Measurements from ENCODE around the gene S1PR1.
"Not testable (repeated sequence)": the region's sequence is repeated elsewhere in the genome, so short reads cannot be mapped to it uniquely, and the experiment has no call there.

Gene S1PR1

DNA sequence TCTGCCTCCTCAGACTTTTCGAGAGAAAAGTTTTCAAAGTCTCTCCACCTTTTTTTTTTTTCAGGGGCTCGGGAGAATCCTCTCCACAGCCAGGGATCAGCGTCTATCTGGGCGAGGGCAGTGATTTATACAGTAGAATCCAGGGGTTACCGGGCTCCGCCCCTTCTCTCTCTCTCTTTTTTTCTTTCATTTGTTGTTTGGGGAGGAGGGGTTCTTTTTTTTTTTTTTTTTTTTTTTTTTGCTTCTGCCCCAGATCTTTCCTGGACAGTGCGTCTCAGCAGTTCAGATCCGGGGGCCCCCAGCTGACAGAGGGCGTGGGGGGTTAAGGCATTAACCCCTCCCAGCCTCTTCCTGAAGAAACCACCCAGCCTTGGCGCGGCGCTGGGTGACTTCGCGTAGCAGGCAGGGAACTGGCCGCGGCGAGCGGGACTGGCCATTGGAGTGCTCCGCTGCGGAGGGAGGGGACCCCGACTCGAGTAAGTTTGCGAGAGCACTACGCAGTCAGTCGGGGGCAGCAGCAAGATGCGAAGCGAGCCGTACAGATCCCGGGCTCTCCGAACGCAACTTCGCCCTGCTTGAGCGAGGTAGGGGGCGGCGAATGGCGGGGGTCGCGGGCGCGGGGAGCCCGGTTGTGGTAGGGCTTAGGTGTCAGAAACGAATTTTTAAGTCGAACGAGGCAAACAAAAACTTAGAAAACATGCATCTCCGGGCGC is at the start of gene S1PR1:
Gene S1PR1, plus strand, starts transcription at position 504 of the 713 bp plus-strand sequence. CDS start 1,966 bp downstream, outside the sequence.
- in situ Hi-C loops (cut with MboI; ENCODE audit: low sequenced_read_pairs, unreplicated experiment), result loop anchor here (10.0 kb wide), 1 partner anchor 102 kb away; no protein-coding TSS in a partner anchor
- peak; percentile 57 for DNase-seq (ENCODE audit: low spot score)
- TF ChIP-seq, protein P1, sequence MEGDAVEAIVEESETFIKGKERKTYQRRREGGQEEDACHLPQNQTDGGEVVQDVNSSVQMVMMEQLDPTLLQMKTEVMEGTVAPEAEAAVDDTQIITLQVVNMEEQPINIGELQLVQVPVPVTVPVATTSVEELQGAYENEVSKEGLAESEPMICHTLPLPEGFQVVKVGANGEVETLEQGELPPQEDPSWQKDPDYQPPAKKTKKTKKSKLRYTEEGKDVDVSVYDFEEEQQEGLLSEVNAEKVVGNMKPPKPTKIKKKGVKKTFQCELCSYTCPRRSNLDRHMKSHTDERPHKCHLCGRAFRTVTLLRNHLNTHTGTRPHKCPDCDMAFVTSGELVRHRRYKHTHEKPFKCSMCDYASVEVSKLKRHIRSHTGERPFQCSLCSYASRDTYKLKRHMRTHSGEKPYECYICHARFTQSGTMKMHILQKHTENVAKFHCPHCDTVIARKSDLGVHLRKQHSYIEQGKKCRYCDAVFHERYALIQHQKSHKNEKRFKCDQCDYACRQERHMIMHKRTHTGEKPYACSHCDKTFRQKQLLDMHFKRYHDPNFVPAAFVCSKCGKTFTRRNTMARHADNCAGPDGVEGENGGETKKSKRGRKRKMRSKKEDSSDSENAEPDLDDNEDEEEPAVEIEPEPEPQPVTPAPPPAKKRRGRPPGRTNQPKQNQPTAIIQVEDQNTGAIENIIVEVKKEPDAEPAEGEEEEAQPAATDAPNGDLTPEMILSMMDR (IDR thresholded peaks at IDR 0.05; ENCODE audit: borderline replicate concordance, control extremely low read depth, extremely low read depth, insufficient read depth, missing control alignments), result no peak

DNA sequence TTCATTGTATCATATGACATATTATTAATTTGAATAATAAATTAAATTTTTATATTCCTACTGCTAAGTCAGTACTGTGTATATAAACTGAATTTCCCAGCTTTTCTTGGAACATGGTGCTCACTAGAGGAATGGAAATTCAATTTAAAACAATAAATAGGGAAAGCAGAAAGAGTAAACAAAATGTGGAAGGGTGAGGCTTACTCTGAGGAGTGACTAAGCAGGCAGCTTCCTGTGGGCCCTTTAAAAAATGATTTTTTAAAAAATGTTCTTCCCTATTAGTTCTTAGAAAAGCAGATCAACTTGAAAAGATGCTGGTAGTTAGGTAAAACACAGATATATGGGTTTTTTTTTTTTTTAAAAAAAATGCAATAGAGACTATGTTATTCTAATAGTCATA is 49.5 kb upstream of the S1PR1 start:
- TF ChIP-seq, protein P1 (IDR thresholded peaks at IDR 0.05; ENCODE audit: borderline replicate concordance, control extremely low read depth, extremely low read depth, insufficient read depth, missing control alignments), result no peak
- in situ Hi-C loops (cut with MboI; ENCODE audit: low sequenced_read_pairs, unreplicated experiment), result no loop called here
- no peak for DNase-seq (ENCODE audit: low spot score)

DNA sequence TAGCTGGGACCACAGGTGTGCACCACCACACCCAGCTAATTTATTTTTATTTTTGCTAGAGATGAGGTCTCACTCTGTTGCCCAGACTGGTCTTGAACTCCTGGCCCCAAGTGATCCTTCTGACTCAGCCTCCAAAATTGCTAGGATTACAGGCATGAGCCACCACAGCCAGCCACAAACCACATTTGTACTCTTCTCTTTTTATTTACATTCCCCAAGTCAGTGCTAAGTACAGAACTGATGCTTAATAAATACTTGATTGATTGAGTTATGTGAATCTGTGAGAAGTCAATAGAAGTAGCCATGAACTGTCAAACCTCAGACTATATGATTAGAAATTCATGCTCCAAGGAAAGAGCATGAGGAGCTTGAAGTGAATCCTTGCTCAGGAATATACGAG is 48.5 kb upstream of the S1PR1 start:
- TF ChIP-seq, protein P1 (IDR thresholded peaks at IDR 0.05; ENCODE audit: borderline replicate concordance, control extremely low read depth, extremely low read depth, insufficient read depth, missing control alignments), result no peak
- in situ Hi-C loops (cut with MboI; ENCODE audit: low sequenced_read_pairs, unreplicated experiment), result no loop called here
- DNase-seq (ENCODE audit: low spot score), result no peak

DNA sequence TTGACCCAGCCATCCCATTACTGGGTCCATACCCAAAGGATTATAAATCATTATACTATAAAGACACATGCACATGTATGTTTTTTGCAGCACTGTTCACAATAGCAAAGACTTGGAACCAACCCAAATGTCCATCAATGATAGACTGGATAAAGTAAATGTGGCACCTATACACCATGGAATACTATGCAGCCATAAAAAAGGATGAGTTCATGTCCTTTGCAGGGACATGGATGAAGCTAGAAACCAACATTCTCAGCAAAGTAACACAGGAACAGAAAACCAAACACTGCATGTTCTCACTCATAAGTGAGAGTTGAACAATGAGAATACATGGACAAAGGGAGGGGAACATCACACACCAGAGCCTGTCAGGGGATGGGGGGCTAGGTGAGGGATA is 47.9 kb upstream of the S1PR1 start:
- in situ Hi-C loops (cut with MboI; ENCODE audit: low sequenced_read_pairs, unreplicated experiment); DNase-seq (ENCODE audit: low spot score): not testable (repeated sequence)

DNA sequence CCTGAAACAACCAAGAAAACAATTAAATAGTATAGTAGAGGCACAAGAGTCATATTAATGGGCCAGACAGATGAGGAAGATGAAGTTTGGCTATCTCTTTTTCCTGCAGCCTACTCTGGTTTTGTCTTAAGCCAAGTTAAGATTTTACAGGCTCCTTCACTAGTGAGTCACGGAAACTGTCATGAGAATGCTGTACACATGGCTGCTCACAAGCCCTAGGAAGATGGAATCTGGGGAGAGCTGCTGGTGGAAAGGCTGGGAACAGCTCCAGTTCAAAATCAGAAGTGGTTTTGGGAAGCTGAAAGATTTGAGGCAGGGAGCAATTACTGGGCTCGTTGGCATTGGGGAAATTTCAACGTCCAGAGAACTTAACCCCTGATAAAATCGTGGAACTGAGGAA is 46.4 kb upstream of the S1PR1 start:
- TF ChIP-seq, protein P1 (IDR thresholded peaks at IDR 0.05; ENCODE audit: borderline replicate concordance, control extremely low read depth, extremely low read depth, insufficient read depth, missing control alignments), result no peak
- in situ Hi-C loops (cut with MboI; ENCODE audit: low sequenced_read_pairs, unreplicated experiment), result no loop called here
- no peak for DNase-seq (ENCODE audit: low spot score)

DNA sequence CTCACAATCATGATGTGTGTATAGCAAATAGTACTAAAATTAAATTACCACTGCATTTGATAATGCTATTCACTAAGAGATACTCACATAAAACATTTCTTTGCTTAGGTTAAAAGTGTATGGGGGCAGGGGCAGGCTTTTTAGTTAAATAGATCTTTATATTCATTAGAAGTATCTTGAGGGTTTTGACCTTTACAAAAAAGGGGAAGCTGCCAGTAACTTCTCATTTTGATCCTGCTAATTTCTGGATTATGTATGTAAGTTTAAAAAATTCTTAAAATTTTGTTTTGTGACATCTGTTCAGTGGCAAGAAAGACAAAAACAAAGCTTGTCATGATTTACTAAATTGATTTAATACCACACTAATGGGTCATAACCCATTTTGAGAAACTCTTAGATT is 45.8 kb upstream of the S1PR1 start:
- DNase-seq (ENCODE audit: low spot score), result no peak
- in situ Hi-C loops (cut with MboI; ENCODE audit: low sequenced_read_pairs, unreplicated experiment), result no loop called here
- TF ChIP-seq, protein P1 (IDR thresholded peaks at IDR 0.05; ENCODE audit: borderline replicate concordance, control extremely low read depth, extremely low read depth, insufficient read depth, missing control alignments), result no peak

DNA sequence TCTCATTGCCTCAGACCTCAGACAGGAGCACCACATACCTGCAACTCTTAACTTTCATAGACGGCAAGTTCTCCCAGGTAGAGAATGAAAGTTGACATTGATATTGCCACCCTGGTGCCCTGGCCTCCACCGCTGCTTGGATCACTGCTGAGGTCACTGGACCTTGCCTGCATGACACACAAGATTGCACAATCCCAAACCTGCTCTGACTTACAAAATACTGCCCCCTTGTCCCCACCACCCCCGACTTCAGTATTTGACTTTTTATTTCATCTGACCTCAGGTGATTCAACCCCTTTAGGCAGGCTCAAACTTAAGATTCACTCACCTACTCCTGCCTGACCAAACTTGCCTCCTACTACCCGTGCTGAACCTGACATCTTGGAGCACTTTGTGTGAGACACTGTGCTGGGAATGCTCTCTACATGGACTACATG is 43.1 kb upstream of the S1PR1 start:
- no peak for DNase-seq (ENCODE audit: low spot score)
- in situ Hi-C loops (cut with MboI; ENCODE audit: low sequenced_read_pairs, unreplicated experiment), result no loop called here
- TF ChIP-seq, protein P1 (IDR thresholded peaks at IDR 0.05; ENCODE audit: borderline replicate concordance, control extremely low read depth, extremely low read depth, insufficient read depth, missing control alignments), result no peak

All from GM13976 (cell line).